IPS DF 4.7 (cell line): ENCODE results near the gene CDHR1.

Experiments used
- DNase-seq: peaks from one replicate; pipeline ENCODE4 v3.0.0-alpha.2; 2013; ENCODE audit warnings: low spot score; ENCODE audit errors: extremely low read depth

Gene CDHR1

DNA sequence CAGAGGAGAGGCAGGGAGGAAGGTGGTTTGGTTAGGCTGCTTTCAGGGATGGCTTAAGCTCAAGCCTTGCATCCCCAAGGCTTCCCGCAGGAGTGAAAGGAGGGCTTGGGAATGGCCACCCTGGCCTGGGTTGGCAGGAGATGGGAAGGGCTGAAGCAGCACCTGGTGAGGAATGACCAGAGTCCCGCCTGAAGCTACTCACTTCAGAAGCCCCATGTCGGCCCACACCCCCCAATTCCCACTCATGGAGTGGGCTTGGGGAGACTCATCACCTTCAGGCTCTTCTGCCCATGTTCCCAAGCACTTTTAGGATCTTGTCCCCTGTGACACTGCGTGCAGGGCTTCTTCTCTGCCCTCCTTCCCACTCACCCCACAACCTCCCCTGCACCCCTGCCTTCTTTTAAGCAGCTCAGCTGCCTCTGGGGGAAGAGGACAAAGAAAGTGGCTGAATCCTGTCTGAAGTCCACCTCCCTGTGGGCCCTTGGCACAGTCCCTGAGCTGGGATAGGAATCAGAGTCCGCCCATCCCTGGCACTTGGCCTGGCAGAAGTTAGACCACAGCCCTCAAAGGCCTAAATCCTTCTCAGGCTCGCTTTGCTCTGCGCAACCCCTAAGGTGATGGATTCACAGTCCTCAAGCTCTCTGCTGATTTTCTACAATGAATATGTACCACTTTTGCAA is 67.0 kb downstream of the CDHR1 start:
- DNase-seq, result no peak

DNA sequence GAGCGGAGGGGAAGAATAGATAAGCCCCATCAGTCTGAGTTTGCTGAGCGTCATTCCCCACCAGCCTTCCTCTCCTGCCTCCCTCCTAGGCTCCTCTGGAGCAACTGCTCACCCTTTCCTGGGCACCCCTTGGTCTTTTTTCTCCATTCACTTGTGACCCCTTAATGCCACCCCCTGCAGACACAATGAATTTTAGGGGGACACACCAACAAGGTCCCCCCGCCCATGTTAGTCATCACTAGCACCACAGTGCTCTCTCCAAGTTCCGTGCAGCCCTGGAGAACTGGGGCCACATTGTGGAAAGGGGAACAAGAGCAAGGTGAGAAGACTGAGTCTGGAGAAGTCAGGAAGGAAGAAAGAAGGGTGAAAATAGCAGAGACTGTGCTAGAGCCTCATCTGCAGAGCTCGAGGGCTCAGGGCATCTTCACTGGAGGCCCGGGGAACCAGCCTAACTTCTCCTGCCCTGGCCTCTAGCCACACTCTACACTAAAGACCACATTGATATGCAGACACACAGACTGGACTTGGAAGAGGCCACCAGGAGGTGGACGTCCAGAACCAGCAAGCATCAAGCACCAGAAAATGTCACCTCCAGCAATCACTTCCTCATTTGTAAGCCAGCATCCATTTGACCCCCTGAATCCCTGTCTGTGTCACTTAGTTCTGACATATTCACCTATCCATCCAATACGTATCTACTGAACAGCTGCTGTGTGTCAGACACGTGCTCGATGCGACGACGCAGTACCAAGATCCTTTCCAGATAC is 68.0 kb downstream of the CDHR1 start:
- no peak for DNase-seq

DNA sequence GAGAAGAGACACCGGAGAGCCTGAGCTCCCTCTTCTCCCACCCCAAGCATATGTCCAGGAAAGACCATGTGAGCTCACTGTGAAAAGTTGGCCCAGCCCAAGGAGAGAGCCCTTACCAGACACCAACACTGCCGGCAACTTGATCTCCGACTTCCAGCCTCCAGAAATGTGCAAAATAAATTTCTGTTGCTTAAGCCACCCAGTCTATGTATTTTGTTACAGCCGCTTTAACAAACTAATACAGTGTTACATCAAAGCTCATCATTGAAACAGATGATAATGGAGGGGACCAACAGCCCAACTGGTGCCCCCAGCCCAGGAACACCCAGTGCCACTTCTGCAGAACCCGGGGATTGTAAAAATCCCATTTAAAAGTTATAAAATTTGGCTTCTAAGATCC is 69.4 kb downstream of the CDHR1 start:
- DNase-seq, result no peak

DNA sequence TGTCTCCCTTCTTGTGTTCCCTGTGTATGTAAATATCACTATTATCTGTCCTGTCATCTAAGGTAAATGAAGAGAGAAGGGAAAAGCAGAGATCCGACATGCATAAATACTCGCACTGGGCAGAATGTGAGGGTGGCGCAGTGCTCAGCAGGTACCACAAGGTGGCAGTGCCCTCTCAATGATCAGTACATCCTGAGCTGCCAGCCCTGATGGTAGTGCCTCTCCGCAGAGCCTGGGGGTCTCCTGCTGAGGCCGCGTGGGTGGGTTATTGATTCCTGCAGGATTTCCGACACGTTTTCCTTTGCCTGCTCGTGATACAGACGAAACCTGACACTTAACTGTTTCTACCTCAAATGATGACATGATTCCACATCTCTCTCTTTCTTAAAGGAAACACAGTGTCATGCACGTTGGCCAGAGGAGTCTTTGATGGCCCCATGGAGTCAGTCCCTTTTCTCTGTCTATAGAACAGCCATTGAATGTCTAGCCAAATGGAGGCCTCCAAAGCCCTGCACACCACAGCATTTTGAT is 70.3 kb downstream of the CDHR1 start:
- peak; percentile 28 for DNase-seq

DNA sequence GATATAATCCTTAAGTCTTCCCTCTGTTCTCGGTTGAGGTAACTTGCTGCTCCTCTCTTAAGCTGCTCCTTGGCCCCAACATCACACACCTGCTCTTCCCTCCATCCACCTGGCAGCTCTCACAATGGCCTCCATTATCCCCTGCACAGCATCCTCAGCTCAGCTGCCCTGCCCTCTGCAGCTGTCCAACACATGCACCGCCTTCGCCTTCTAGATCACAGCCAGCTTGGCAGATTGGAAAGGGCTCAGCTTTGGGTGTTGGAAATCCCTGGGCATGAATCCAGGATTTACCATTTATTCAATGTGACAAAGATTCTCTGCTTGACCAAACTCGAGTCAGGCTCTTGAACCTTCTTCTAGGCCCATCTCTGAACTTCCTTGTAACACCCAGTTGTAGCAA is 71.1 kb downstream of the CDHR1 start:
- DNase-seq, result no peak

DNA sequence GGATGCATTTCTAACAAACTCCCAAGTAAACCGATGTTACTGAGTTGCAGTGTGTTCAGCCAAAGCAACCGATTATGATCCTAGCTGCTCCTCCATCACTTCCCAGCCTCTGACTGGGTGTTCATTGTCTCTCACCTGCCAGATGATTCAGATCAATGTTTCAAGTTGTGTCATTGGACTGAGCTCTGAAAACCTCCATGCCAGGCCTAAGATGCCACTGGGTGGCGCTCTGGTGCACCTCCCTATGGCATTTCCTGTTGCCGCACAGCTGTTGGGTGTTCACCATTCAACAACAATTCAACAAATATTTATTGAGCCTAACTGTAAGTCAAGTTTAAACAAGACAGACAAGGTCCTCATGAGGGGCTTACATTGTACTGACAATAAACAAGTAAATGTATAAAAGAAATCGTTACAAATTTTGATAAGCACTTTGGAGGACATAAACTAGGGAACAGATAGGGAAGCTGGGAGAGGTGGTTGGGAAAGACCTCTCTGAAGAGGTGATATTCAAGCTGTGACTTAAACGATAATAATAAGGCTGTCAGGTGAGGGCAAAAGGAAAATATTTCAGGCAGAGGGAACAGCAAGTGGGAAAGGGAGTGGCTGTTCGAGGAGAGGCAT is 73.3 kb downstream of the CDHR1 start:
- peak; percentile 68 for DNase-seq

DNA sequence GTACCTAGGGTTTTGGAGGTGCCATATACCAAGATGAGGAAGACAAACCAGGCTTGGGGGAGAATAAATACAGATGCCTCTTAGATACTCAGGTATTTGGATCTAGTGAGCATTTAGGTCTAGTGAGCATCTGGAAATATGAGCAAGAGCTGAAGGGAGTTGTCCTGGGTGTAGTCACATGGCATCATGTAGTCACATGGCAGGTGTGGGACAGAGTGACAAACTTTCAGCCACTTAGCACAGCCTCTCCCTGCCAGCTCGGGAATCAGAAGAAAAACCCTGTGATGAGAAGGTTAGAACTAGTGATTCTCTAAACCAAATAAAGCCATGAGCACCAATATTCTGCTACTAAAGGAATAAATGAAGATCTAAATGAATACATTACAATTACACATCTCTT is 74.8 kb downstream of the CDHR1 start:
- no peak for DNase-seq
